Measurements from ENCODE around the gene DNPH1.

Gene DNPH1

DNA sequence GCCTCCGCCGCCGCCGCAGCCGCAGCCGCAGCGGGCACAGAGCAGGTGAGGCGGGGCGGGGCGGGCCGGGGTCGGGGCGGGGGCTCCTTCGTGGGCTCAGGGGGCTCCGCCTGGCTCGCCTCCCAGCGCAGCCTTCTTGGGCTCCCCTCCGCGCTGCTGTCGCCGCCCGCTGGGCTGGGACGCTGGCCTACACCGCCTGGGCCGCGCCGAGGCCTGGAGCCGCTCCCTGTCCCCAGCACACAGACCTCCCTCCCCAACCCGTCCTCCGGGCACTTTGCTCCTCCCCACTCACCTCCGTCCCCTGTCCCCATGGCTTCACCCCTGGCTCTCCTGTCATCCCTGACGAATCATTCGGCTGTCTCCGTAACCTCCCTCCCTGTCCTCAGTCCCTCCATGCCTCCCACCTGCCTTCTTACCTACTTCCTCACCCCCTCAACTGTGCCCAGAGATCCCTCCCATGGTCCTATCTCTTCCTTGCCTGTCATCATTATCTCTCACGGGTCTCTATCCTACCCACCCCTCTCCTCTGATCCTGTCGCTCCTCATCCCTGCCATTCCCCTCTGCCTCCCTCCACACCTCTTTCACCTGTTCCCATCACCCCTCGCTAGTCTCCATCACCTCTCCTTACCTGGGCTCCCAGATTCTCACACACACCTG, 14.5 kb upstream of the DNPH1 start:
- no peak for DNase-seq

DNA sequence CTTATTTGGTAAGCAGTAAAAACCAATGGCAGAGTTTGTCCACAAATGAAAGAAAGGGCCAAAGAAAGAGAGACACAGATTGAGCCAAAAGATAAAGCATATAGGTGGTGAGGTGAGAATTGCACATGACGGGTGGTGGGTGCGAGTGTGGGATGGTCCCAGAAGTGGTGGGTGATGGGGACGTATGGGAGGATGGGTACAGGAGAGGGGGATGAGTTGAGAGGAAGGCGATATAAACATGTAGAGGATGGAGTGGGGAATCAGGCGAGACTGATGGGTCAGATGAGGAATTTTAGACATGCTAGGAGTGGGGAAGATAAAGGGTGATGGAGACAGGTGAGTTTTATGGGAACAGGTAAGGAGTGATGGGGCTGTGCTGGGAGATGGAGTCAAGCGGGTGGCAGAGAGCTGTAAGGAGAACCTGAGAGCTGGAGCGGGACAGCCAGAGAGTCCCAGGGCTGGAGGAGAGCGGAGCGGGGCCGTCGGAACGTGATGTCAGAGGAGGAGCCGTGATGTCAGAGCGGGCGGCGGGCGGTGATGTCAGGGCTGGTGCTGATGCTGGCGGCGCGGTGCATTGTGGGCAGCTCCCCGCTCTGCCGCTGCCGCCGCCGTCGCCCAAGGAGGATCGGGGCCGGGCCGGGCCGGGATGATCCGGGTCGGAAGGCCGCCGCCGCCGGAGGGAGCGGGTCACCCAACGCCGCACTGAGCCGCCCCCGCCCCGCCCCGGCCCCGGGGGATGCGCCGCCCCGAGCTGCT, 13.8 kb upstream of the DNPH1 start, which contains the start of gene TTBK1:
TTBK1 (plus strand) TSS at position 574 of the 756 bp plus-strand sequence. CDS start 3,180 bp downstream, outside the sequence.
- DNase-seq = no peak

DNA sequence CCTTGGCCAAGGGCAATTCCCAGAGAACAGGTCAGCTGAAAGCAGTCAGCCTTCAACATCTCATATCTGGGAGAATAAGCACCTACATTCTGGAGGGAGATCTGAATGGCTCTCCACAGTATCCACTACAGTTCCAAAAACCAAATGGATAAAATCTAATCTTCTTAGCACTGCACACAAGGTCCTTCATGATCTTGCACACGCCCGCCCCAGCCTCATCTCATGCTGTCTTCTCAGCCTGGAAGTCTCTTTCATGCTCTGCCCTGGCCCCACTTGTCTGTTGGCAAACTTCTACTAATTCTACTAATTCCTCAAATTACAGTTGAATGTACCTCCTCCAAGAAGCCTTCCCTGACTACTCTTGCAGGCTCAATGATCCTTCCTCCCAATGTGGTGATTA, 12.2 kb upstream of the DNPH1 start:
- no peak for DNase-seq

DNA sequence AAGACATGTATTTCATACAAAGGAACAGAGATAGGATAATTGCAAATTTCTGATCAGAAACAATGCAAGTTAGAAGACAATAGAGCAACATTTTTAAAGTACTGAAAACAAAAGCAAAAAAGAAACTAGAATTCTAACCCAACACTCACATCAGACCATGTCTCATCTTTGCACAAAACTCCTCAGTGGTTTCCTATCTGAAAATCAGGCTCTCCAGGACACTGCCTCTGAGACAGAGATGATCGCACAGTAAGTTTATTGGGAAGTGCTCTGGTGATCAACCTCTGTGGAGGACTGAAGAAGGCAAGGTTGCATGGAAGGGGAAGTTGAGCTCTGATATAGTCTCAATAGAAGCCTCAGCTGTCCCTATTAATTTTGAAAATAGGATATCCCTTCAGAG, 11.7 kb upstream of the DNPH1 start:
- no peak for DNase-seq

DNA sequence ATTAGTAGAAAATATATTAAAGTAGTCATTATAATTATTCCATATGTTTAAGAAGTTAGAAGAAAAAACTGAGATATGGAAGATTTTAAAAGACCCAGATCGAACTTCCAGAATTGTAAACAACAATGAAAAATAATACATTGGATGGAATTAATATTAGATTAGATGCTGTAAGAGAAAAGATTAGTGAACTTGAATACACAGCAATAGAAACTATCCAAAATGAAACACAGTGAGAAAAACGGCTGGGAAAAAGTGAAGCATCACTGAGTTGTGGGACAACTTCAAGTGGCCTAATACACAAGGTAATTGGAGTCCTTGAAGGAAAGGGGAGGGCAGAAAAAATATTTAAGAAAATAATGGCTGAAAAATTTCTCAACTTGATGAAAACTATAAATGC, 9.8 kb upstream of the DNPH1 start:
- no peak for DNase-seq

DNA sequence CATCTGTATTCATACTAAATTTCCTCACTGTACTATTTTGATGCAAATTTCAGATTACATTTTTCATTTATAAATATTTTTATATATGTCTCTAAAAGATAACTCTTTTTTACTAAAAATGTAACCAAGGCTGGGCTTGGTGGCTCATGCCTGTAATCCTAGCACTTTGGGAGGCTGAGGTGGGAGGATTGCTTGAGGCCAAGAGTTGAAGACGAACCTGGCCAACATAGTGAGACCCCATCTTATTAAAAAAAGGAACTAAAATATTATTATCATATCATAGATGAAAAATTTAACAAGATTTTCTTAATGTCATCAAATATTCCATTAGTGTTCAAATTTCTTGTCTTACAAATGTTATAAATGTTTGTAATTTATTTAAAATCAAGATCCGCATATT, 6.6 kb upstream of the DNPH1 start:
- DNase-seq = no peak

DNA sequence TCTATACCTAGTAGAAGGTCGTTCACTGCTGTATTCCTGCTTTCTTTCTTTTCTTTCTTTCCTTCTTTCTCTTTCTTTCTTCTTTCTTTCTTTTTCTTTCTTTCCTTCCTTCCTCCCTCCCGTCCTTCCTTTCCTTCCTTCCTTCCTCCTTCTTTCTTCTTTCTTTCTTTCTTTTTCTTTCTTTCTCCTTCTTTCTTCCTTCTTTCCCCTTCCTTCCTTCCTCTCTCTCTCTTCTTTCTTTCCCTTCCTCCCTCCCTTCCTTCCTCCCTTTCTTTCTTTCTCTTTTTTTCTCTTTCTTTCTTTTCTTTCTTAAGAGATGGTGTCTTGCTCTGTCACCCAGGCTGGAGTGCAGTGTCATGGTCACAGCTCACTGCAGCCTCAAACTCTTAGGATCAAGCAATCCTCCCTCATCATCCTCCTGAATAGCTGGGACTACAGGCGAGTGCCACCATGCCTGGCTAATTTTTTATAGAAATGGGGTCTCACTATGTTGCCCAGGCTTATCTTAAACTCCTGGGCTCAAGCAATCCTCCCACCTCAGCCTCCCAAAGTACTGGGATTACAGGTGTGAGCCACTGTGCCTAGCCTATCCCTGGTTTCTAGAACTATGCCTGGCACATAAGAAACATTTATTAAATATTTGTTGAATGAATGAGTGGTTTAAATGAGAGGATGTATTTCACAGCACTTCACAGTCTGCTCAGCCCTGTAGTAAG, 2.6 kb upstream of the DNPH1 start:
- DNase-seq = no peak

DNA sequence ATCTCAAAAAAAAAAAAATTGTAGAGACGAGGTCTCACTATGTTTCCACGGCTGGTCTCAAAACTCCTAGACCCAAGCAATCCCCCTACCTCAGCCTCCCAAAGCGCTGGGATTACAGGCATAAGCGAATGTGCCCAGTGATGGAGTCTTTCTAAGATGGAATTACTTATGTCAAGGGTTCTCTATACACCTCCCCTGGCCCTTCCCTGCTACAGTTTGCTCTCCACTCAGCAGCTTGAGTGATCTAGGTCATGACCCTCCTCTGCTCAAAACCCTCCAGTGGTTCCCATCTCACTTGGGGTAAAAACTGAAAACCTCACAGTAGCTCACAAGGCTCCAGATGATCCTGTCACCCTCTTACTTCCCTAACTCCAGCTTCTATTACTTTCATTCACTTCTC, 1.8 kb upstream of the DNPH1 start:
- no peak for DNase-seq

DNA sequence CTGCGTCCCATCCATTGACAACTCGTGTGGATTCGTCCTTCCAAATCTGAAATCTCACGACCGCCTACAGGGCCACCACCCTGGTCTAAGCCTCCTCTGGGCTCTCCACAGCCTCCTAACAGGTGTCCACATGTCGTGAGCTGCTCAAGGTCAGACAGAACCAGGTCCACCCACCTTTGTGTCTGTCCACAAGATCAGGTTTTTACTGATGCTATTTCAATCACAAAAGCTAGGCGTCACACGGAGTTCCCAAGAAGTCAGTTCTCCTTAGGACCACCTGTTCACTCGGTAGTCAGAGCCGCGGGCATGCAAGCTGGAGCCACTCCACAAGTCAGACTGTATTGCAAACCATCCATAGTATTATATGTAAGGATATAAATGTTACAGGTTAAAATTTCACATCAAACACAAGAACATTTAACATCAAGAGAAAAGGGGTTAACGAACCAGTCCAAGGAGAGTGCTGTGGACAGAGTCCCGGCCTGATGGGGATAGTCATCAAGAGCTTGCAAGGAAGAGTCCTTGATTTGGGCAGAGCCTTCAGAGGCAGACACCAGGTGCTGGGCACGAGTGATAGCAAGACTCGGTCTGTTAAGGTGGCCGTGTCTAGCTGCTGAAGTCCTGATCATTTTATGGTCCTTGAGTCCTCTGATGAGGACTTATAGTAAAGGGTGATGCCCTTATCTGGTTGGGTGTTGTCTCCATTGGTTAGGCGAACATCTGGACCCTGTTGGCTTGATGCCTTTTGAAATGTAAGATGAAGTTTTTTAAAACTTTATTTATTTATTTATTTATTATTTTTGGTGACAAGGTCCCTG, 731 bp upstream of the DNPH1 start:
- no peak for DNase-seq

DNA sequence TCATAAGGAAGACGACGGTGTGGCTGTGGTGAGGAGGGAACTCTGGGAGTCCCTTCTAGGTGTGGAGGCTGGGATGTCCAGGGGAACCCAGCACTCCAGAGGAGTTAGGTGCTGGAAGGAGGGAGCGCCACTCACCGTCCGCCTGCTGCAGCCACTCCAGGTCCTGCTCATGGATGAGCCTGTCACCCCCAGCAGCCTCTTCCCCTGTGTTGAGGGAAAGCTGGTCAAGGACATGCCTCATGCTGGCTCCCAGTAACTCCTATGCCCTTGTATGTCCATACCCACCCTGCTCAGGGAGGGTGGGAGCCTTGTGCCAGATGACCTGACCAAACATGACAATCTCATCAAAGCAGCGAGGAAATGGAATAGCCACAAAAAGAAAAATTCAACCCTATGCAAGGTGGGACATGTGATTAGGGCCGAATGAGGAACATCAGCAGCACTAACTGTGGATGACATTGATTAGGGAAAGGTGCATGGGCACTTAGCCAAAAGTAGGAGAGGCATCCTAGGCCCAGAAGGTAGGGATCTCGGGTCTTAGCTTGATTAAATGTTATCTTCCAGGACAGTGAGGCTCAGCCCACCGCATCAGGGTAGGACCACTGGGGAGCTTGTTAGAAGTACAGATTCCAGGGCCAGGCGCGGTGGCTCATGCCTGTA, 3.0 kb downstream of the DNPH1 start:
- no peak for DNase-seq

DNA sequence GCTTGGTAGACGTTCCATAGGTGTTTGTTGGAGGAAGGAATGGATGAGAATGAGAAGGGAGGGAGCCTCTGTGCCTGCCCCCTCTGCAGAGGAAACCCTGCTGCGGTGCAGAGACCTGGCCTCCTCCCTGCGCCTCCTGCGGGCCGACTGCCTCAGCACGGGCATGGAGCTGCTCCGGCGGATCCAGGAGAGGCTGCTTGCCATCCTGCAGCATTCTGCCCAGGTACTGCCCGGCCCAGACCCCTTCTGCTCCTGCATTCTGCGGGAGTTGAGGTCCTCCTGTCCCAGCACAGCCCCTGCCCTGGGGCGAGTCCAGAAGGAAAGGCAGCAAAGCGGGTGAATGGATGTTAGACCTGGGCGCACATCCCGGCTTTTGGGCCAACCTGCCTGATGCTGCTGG, 6.1 kb downstream of the DNPH1 start:
- DNase-seq = no peak

DNA sequence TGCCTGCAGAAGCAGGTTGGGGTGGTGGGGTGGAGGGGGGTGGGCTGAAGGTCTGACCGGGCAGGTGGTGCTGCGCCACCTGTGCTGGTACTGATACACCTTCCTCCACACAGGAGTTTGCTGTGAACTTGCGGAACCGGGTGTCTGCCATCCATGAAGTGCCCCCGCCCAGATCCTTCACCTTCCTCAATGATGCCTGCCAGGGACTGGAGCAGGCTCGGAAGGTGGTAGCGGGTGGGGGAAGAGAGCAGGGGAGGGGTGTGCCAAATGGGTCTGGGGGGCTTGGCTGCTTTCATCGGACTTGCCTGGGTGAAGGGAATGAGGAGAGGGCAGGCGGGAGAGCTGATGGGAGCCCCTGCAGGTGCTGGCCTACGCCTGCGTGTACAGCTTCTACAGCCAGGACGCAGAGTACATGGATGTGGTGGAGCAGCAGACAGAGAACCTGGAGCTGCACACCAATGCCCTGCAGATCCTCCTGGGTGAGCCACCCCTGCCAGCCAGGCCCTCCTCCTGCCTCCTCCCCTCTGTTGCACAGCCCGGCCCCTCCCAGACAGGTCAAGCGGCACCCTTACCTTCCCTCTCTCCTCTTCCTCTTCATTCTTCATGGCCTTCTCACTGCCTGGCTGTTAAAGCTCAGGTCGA, 6.7 kb downstream of the DNPH1 start:
- no peak for DNase-seq

DNA sequence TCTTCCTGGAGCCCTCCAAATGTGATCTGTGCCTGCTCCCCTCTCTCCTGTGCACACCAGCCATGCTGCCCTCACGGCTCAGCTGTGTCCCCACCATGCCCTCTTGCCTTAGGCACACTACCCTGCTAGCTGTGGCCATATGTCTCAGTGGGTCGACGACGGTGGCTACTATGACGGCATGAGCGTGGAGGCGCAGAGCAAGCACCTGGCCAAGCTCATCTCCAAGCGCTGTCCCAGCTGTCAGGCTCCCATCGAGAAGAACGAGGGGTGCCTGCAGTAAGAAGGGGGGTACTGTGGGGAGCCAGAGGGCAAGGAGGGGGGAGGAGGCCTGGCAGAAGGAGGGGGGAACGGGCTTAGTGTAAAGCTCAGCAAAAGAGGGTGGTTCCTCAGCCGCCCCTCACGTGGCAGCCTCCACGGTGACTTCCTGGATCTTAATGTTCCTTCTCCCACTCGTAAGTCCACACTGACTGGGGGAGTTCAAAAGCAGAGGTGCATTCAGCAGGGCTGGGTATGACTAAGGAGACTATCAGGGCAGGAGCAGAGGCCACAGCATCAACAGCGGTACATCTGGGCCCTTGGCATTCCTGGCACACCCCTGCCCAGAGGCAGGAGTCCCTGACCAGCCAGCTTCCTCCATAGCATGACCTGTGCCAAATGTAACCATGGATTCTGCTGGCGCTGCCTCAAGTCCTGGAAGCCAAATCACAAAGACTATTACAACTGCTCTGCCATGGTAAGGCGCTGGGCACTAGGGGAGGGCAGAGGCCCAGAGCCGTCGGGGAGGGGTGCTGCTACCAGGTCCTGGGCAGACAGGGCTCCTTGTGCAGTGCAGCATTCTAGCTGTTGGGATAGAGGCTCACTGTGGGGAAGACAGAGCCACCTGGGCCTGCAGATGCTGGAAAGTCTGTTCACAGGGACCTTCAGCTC, 8.0 kb downstream of the DNPH1 start:
- no peak for DNase-seq

DNA sequence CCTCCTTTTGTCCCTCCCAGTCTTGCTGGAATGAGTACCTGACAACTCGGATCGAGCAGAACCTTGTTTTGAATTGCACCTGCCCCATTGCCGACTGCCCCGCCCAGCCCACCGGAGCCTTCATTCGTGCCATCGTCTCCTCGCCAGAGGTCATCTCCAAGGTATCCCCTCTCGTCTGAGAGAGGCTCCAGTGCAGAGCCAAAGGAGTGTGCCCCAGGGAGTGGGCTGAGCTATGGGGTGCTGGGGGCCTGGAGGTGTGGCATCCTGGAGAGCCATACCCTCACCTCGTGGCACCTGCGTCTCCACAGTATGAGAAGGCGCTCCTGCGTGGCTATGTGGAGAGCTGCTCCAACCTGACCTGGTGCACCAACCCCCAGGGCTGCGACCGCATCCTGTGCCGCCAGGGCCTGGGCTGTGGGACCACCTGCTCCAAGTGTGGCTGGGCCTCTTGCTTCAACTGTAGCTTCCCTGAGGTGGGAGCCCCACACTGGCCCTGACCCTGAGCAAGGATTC, 8.8 kb downstream of the DNPH1 start:
- DNase-seq = no peak

DNA sequence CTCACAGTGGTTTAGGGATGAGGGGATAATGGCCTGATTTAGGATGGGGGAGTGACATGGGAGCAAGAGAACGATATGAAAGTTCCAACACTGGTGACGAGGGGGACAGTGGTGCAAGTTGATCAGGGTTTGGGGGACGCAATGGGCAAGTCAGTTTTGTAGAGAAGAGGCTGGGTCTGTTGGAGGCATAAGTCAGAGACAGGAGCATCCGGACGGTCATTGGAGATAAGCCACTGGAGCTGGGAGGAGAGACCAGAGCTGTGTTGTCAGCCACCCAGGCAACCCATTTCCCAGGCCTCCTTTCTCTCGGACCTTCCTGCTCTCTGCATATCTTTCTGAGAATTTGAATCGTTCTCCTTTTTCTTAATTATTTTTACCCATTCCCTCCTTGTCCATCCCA, 9.5 kb downstream of the DNPH1 start:
- DNase-seq = no peak

DNA sequence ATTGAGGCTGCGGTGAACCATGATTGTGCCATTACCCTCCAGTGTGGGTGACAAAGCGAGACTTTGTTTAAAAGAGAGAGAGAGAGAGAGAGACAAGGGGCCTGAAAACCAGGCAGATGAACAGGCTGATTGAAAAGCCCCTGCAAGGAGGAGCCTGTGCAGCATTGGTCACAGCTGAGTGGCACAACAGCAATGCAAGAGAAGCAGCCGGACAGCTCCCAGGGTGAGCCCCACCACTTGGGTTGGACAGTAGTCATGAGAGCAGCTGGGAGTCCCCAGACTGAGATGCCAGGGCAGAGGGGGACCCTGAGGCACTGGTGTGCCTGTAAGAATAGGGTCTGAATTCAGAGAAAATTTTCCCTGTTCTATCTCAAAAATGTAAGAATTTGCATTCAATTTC, 10.2 kb downstream of the DNPH1 start:
- DNase-seq = no peak

DNA sequence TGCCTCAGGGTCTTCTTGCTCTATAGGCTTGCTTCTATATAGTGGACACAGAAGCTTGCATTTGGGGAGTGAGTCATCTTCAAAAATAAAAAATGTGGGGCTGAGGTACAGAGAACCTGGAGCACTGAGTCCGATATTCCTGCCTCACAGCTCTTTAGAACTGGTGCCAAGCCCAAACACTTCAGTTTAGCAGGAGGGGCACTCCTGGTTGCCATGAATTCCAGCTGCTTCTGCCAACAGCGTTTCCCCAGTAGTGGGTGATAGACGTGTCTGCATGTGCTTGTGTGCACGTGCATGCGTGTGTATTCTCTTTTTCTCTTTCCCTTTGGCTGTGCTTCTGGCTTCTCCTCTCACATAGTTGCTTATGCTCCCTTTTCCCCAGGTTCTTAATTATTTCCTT, 11.9 kb downstream of the DNPH1 start:
- DNase-seq = no peak

DNA sequence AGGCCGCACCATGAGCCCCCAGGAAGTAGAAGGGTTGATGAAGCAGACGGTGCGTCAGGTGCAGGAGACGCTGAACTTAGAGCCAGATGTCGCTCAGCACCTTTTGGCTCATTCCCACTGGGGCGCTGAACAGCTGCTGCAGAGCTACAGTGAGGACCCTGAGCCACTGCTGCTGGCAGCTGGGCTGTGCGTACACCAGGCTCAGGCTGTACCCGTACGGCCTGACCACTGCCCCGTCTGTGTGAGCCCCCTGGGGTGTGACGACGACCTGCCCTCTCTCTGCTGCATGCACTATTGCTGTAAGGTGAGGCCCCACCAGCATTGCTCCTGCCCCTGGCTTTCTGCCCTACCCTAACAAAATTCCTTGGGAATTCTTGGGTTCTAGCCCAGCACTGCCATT, 13.1 kb downstream of the DNPH1 start:
- no peak for DNase-seq

DNA sequence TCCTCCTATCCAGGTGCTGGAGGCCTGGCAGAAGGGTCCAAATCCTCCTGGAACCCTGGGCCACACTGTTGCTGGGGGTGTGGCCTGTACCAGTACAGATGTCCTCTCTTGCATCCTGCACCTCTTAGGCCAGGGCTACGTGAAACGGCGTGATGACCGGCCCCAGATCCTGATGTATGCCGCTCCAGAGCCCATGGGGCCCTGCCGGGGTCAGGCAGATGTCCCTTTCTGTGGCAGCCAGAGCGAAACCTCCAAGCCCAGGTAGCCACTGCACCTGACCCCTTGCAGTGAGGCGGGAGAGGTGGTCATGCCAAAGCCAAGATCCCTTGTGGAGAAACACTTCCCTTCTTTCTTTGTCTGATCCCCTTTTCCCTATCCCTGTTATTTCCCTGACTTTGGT, 14.2 kb downstream of the DNPH1 start:
- no peak for DNase-seq

DNA sequence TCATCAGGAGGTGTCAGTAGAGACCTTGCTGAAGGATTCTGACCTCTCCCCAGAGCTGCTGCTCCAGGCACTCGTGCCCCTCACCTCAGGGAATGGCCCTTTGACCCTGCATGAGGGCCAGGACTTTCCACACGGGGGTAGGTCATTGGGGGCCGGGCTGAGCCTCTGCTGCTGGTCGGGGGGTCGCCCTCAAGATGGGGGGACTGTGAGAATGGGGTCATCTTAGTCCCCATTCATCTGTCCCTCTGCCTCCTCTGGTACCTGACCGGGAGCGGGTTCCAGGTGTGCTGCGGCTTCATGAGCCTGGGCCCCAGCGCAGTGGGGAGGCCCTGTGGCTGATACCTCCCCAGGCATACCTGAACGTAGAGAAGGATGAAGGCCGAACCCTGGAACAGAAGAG, 15.8 kb downstream of the DNPH1 start:
- DNase-seq = no peak

DNA sequence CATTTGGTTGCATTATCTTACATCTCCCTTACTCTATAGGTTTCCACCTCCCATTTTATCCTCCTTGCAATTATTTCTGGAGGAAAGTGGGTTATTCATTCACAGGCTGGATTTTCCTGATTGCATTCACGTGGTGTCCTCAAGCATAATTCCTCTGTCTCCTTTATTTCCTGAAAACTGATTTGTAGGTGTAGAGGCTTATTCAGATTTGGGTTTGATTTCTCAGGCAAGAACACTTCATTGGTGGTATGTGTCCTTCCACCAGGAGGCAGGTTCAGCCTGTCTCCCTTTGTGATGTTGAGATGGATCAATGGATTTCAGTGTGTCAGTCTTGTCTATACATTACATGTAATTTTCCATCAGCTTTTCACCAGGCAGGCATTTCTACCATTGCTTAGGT, 17.3 kb downstream of the DNPH1 start:
- no peak for DNase-seq
